GM18951 (cell line): ENCODE data around the gene FAT1.

Experiments used
- POLR2A ChIP-seq: IDR thresholded peaks from 4 replicates; pipeline ENCODE4 v1.6.1; 2011; ENCODE audit warnings: mild to moderate bottlenecking; ENCODE audit not compliant: insufficient read length, insufficient read depth; ENCODE audit errors: extremely low read depth
- in situ Hi-C: fragments of 300-500 bp; cut with MboI; formaldehyde crosslinking; loops from one replicate; pipeline ENCODE4 v1.12.0; 2022; ENCODE audit warnings: low sequenced_read_pairs, mixed read lengths, inconsistent platforms; ENCODE audit not compliant: unreplicated experiment

Gene FAT1

GRCh38 chr4:186702940-186703339 is 20.7 kb downstream of the FAT1 start:
- TF ChIP-seq POLR2A: no peak

GRCh38 chr4:186702297-186702696 is 21.4 kb downstream of the FAT1 start:
- no peak for TF ChIP-seq POLR2A
- in situ Hi-C loops: no loop called here

More at GRCh38 chr4:186702940-186703339, 20.7 kb downstream of the FAT1 start:
- in situ Hi-C loops: no loop called here

GRCh38 chr4:186701788-186702187 is 21.9 kb downstream of the FAT1 start:
- no peak for TF ChIP-seq POLR2A

GRCh38 chr4:186701273-186701672 is 22.4 kb downstream of the FAT1 start:
- no peak for TF ChIP-seq POLR2A
- in situ Hi-C loops: no loop called here

More at GRCh38 chr4:186701788-186702187, 21.9 kb downstream of the FAT1 start:
- in situ Hi-C loops: no loop called here

- no peak for TF ChIP-seq POLR2A
- in situ Hi-C loops: no loop called here
Observed at GRCh38 chr4:186700746-186701145, 22.9 kb downstream of the FAT1 start.

GRCh38 chr4:186699881-186700397 is 23.7 kb downstream of the FAT1 start:
- in situ Hi-C loops: no loop called here
- TF ChIP-seq POLR2A: no peak

GRCh38 chr4:186699298-186699697 is 24.4 kb downstream of the FAT1 start:
- no peak for TF ChIP-seq POLR2A
- in situ Hi-C loops: no loop called here

GRCh38 chr4:186698525-186698924 is 25.1 kb downstream of the FAT1 start:
- no peak for TF ChIP-seq POLR2A
- in situ Hi-C loops: no loop called here

- no peak for TF ChIP-seq POLR2A
- in situ Hi-C loops: no loop called here
Observed at GRCh38 chr4:186698028-186698427, 25.6 kb downstream of the FAT1 start.

- no peak for TF ChIP-seq POLR2A
- in situ Hi-C loops: no loop called here
Observed at GRCh38 chr4:186695392-186695791, 28.3 kb downstream of the FAT1 start.

- in situ Hi-C loops: no loop called here
- no peak for TF ChIP-seq POLR2A
Observed at GRCh38 chr4:186693894-186694293, 29.8 kb downstream of the FAT1 start.

- in situ Hi-C loops: no loop called here
- TF ChIP-seq POLR2A: no peak
Observed at GRCh38 chr4:186693159-186693815, 30.4 kb downstream of the FAT1 start.

GRCh38 chr4:186691396-186691795 is 32.3 kb downstream of the FAT1 start:
- in situ Hi-C loops: no loop called here
- TF ChIP-seq POLR2A: no peak

GRCh38 chr4:186689476-186689875 is 34.2 kb downstream of the FAT1 start:
- no peak for TF ChIP-seq POLR2A
- in situ Hi-C loops: no loop called here
